HepG2 (cell line): ENCODE measurements around the gene GFER. TPM values are rescaled to one million over a fixed set of nuclear protein-coding genes. Genes with fewer than 3 reads are reported as not detected.

Experiments
- CBFB ChIP-seq: sonication (generic); formaldehyde crosslinking; IDR thresholded peaks from 2 replicates; pipeline ENCODE4 v1.4.0; 2020; ENCODE audit warnings: missing genetic modification reagents
- DMAP1 ChIP-seq: IDR thresholded peaks from 2 replicates; pipeline ENCODE4 v1.6.1; 2016
- ESRRA ChIP-seq: sonication (generic); formaldehyde crosslinking; IDR thresholded peaks from 2 replicates; pipeline ENCODE4 v1.5.1; 2020; ENCODE audit warnings: mild to moderate bottlenecking, low read depth, missing genetic modification reagents
- HNF1B ChIP-seq: sonication (generic); formaldehyde crosslinking; IDR thresholded peaks from 2 replicates; pipeline ENCODE4 v1.5.1; 2020; ENCODE audit warnings: mild to moderate bottlenecking, moderate library complexity, missing genetic modification reagents
- KMT2A ChIP-seq: sonication (generic); formaldehyde crosslinking; IDR thresholded peaks from 2 replicates; pipeline ENCODE4 v1.4.0; 2020; ENCODE audit warnings: missing genetic modification reagents
- TFDP2 ChIP-seq: sonication (generic); formaldehyde crosslinking; IDR thresholded peaks from 2 replicates; pipeline ENCODE4 v1.4.0; 2020; ENCODE audit warnings: missing genetic modification reagents
- ZNF124 ChIP-seq: sonication (generic); formaldehyde crosslinking; IDR thresholded peaks from 2 replicates; pipeline ENCODE4 v1.4.0; 2020; ENCODE audit warnings: missing genetic modification reagents
- ZNF20 ChIP-seq: sonication (generic); formaldehyde crosslinking; IDR thresholded peaks from 2 replicates; pipeline ENCODE4 v1.4.0; 2020; ENCODE audit warnings: mild to moderate bottlenecking, moderate library complexity, missing genetic modification reagents
- ZNF350 ChIP-seq: sonication (generic); formaldehyde crosslinking; IDR thresholded peaks from 2 replicates; pipeline ENCODE4 v1.4.0; 2020; ENCODE audit warnings: mild to moderate bottlenecking, low read depth, missing genetic modification reagents, borderline replicate concordance
- polyA plus RNA-seq, 8 experiments: library from polyadenylated mRNA; depleted of rRNA in 3 of 8; stranded (reverse) in 7 of 8; unstranded in 1 of 8; fragments of >200 nt; fragmentation: Illumina TruSeq in 4 of 8; extraction: Trizol in 4 of 8; gene quantifications; 2 replicates each; pipeline versions ENCODE4 v1.2.1 to v1.2.3, GENCODE V29; 2011 to 2016; ENCODE audit warnings: low read depth in 4 of 8, missing spikeins in 1 of 8, mixed read lengths in 1 of 8; ENCODE audit not compliant: insufficient read depth in 1 of 8
- total RNA-seq, 5 experiments: library from RNA; depleted of rRNA; stranded (reverse); fragments of >200 nt; fragmentation: Illumina TruSeq; extraction: Trizol; gene quantifications; 2 replicates each; pipeline ENCODE4 v1.2.3, GENCODE V29; 2016; ENCODE audit warnings: low read depth in 1 of 5
- TF ChIP-seq, protein P1 (sequence below): sonication (generic); formaldehyde crosslinking; IDR thresholded peaks from 2 replicates; pipeline ENCODE4 v1.4.0; 2020; ENCODE audit warnings: mild to moderate bottlenecking, missing genetic modification reagents

The GFER gene
- total and polyA plus RNA-seq, 2 of the 13 experiments (the other 11 are each of a cell fraction or from before 2014, with no cell fraction given): 28.6 to 71.7 TPM

- no peak for TF ChIP-seq ESRRA (CRISPR knock-in tag)
- peak; percentile 91 for TF ChIP-seq HNF1B (CRISPR knock-in tag)
- 0 out of 2 replicates have a peak, but pooled peaks have one; percentile 21 for TF ChIP-seq KMT2A (CRISPR knock-in tag)
- TF ChIP-seq ZNF20 (CRISPR knock-in tag): no peak
- TF ChIP-seq DMAP1: peak; percentile 64
- TF ChIP-seq ZNF350: peak; percentile 81; the same call in 1 of the 2 replicates
- TF ChIP-seq, protein P1, sequence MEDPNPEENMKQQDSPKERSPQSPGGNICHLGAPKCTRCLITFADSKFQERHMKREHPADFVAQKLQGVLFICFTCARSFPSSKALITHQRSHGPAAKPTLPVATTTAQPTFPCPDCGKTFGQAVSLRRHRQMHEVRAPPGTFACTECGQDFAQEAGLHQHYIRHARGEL (CRISPR knock-in tag): 0 out of 2 replicates have a peak, but pooled peaks have one; percentile 9
- TF ChIP-seq TFDP2 (CRISPR knock-in tag): peak; percentile 64; the same call in 1 of the 2 replicates
- peak; percentile 46; the same call in 1 of the 2 replicates for TF ChIP-seq CBFB
- TF ChIP-seq ZNF124 (CRISPR knock-in tag): no peak; the same call in 1 of the 2 replicates
Observed at GRCh38 chr16:2023092-2024031, 39.4 kb downstream of the GFER start (continued).
